ENCODE data around the gene TAF13.

DNA sequence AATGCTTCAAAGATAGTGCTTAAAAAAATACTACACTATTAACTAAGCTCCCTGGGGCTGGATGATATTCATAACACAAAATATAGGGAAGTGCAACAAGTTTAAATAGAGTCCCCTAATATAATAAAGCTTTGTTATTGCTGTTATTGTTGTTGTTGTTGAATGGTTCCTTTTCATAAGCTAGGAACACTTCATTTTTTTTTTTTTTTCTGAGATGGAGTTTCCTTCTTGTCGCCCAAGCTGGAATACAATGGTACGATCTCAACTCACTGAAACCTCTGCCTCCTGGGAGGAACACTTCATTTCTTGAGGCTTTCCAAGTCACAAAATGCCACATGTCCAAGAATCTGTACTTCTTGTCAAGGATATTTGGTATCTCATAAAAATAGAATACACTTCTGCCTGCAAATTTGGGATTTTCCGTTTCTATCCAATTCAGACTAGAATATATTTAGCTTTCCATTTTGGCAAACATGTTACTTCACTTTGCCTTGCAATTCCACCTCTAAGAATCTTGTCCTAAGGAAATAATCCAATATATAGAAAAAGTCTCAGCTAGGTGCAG, 55.0 kb downstream of the TAF13 start:
- TF ChIP-seq POLR2AphosphoS5 (IDR thresholded peaks at IDR 0.05; ENCODE audit: borderline replicate concordance, low read depth, low read length), result no peak
- TF ChIP-seq FOXP2 (optimal IDR thresholded peaks at IDR 0.05; ENCODE audit: control extremely low read depth, extremely low read length, insufficient read depth), result no peak
- TF ChIP-seq EZH2 (IDR thresholded peaks at IDR 0.05), result no peak
